HG03439 (cell line): ENCODE results near the gene DENND2A.

Experiments
- ATAC-seq: cut with Tn5 transposase; IDR thresholded peaks from one replicate; pipeline ENCODE4 v1.9.1; 2021; ENCODE audit warnings: mild to moderate bottlenecking, moderate library complexity; ENCODE audit not compliant: unreplicated experiment

DENND2A gene

GRCh38 chr7:140475747-140476333 lies 164.8 kb downstream of the DENND2A start:
- no peak for ATAC-seq
